HG02642 (cell line): ENCODE measurements around the gene RYR2.

Experiments used
- ATAC-seq: cut with Tn5 transposase; IDR thresholded peaks from one replicate; pipeline ENCODE4 v1.9.1; 2021; ENCODE audit warnings: mild to moderate bottlenecking; ENCODE audit not compliant: unreplicated experiment, poor library complexity

Gene RYR2

DNA sequence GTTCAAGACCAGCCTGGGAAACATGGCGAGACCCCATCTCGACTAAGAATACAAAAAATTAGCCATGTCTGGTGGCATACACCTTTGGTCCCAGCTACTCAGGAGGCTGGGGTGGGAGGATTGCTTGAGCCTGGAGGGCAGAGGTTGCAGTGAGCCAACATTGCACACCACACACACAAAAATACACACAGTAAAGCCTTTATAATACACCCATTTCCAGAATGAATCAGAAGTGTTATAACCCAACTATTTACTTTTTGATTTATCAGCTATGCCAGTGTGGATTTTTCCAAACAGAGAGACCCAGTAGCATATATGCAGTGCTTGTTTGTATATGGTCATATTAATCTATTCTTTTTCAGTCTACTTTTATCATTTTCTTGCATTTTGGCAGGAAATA is 648.7 kb downstream of the RYR2 start:
- ATAC-seq = no peak

DNA sequence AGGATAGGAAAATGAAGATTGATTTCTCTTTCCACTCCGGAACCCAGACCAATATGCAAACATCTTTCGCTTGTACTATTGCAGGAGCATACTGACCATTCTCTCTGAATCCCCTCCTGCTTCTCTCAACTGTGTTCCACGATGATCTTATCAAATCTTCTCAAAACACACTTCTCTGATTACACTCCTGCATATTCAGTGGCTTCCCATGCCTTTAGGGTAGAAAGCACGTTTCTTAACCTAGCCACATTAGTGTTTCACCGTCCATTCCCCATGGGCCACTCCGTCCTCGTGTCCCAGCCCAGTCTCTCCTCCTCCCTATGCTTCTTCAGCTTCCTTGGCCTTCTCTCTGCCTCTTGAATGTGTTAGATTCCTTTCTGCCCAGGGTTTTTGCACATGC is 650.3 kb downstream of the RYR2 start:
- no peak for ATAC-seq

GRCh38 chr1:237695878-237696277 is 653.9 kb downstream of the RYR2 start:
- ATAC-seq = no peak

DNA sequence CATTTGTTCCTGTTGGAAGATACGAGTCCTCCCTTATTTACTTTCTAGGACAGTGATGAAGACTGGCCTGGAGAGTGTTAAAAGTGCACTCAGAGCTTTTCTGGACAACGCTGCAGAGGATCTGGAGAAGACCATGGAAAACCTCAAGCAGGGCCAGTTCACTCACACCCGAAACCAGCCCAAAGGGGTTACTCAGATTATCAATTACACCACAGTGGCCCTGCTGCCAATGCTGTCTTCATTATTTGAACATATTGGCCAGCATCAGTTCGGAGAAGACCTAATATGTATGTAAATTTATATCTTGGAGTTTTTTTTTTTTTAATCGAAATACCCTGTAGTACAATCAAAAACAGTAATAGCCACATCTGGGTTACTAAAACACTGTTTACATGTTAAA is 658.2 kb downstream of the RYR2 start:
- no peak for ATAC-seq

GRCh38 chr1:237701534-237701933 is 659.5 kb downstream of the RYR2 start:
- no peak for ATAC-seq

GRCh38 chr1:237702161-237702560 is 660.2 kb downstream of the RYR2 start:
- ATAC-seq = no peak

GRCh38 chr1:237705462-237705861 is 663.5 kb downstream of the RYR2 start:
- no peak for ATAC-seq

- ATAC-seq = no peak
Observed at GRCh38 chr1:237709355-237709754, 667.4 kb downstream of the RYR2 start.

DNA sequence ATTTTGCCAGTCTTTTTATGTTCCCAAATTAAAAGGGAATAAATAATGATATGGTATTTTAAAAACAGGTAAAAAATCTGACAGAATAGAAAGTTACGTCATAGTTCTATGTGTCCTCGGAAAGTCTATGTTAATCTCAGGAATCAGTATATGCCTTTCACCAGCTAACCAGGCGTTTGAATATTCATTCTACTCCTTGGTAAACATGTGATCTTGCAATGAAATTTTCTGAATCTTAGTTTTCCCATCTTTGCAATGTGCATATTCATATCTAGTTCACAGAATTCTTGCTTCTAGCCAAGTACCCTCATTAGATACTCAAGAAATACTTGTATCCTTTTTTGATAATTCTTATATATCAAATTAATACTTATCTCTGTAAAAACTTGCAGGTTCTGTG is 669.3 kb downstream of the RYR2 start:
- no peak for ATAC-seq

- ATAC-seq = no peak
Observed at GRCh38 chr1:237712082-237712481, 670.1 kb downstream of the RYR2 start.

DNA sequence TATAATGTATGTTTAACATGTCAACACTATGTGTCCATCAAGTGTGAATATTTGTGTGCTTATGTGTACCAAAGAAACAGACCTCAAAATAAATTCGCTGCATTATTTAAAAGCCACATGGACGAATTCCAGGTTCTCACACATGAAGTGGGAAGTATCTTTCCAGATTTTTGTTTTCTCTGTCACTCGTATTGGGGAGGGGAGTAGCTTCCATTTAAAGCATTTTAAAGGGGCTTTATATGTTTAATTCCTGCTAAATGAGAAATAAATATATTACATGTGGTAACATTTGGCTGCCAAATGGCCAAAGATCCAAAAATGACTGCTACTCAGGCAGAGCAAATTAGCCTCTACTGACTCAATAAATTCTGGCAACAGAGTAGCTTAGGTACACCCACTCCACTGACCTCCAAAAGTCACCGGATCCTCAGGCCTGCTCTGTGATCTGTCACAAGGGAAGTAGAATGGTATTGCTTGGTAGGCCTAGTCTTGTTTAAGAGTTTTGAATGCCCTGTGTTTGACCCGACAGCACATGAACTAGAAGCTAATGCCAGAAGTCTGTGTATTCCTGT is 670.7 kb downstream of the RYR2 start:
- ATAC-seq = no peak

- no peak for ATAC-seq
Observed at GRCh38 chr1:237713916-237714315, 671.9 kb downstream of the RYR2 start.

DNA sequence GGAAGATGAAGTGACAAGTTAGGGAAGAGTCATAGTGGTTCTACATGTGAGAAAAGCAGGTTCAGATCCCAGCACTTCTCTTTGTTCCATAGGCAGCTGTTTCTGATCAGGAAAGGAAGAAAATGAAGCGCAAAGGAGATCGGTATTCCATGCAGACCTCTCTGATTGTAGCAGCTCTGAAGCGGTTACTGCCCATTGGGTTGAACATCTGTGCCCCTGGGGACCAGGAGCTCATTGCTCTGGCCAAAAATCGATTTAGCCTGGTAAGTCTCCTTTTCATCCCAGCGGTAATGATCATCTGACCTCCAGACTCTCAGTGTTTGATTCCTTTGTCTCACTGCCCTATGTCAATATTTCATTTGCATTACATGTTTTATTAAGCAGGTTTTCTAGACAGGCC is 675.1 kb downstream of the RYR2 start:
- ATAC-seq = no peak

DNA sequence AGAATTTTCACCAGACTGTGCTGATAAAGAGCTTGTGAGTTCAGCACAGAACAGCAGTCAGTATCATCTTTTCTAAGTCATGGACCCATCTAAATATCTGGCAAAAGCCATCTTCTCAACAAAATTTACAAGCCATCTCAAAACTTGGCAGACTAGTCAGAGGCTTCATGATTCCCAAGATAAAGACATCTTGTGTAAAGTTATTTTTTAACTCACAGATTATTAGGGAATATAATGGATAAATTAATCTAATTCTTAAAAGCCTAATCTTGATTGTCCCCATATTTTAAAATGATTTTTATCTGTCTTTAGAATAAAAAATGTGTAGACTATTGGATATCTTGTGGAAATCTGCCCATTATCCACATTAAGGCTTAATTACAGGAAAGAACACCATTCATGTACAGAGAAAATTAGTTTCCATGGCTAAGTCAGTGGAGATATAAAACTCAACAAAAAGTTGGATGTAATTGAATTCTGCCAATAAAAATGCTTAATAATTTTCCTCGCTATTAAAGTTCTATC is 688.9 kb downstream of the RYR2 start:
- no peak for ATAC-seq

DNA sequence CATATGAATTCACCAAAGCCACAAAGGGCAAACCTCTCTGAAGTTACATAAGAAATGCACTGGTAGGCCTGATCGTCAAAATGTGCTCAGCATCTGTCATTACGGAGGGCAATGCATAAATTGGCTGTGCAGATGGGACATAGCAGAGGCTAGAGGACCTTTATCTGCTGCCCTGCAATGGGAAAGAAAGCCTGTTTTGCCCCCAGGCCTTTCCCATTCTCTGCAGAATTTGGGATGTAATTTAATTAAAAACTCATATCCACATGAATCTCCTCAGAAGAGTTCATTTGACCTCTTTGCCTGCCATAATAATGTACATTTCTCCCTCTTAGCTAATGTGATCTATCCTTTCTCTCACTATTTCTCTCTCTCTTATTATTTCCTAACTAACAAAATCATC is 690.7 kb downstream of the RYR2 start:
- ATAC-seq = no peak

GRCh38 chr1:237736372-237737029 is 694.5 kb downstream of the RYR2 start:
- ATAC-seq = no peak

DNA sequence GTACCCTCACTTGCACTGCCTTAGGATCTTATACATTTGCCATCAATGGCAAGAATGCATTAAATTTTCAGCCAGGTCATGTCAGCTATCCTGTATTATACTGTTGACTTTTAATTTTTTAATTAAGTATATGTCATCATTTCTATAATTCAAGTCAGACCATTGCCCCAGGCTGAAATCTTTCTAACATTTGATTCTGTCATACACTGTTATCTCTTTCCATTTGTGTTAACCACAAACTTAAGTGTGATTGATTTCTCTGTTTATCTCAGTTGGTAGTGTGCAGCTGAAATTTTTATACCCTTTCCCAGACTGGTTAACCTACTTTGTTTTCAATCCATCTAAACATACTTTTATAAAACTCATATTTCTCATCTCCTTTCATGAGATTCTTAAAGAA is 695.5 kb downstream of the RYR2 start:
- no peak for ATAC-seq

- no peak for ATAC-seq
Observed at GRCh38 chr1:237737938-237738610, 696.1 kb downstream of the RYR2 start.

GRCh38 chr1:237740846-237741245 is 698.9 kb downstream of the RYR2 start:
- no peak for ATAC-seq

GRCh38 chr1:237745545-237745944 is 703.6 kb downstream of the RYR2 start:
- ATAC-seq = no peak

GRCh38 chr1:237748171-237748960 is 706.4 kb downstream of the RYR2 start:
- ATAC-seq = no peak
